ENCODE data around the gene ZNF496. TPM values are rescaled to one million over a fixed set of nuclear protein-coding genes. Genes with fewer than 3 reads are reported as not detected.

The ZNF496 gene
- total and polyA plus RNA-seq, 9 of the 15 experiments (the other 6 are each of a cell fraction or from before 2014, with no cell fraction given): 4.3 to 54.0 (median 31.3) TPM

DNA sequence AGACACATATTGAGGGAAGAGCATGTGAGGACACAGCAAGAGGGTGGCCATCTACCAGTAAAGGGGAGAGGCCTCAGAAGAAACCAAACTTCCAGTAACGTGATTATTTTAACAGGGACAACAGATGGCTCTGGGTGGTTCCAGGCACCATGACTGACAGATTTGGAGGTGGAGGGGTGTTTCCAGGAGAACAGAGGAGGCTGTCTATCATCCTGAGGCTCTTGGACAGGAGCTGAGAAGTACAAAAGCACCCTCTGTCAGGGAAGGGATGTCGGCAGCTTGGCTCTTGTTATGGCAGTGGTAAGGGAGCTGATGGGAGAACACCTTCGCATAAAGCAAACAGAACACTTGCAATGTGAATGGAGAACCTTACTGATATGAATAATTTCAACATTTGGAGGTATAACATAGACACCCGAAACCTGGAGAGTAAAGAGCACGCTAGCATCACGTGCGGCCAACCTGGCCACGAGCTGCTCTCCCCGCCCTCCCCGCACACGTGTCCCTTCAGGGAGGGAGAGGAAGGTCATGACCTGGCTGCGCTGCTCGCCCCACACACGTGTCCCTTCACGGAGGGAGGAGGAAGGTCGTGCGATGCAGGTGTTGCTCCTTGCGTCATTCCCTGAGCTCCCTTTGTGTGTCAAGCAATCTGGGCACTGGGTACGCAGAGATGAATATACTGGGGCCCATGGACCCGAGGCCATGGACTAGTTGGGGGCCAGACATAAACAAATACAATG, 46.8 kb upstream of the ZNF496 start:
- POLR2A ChIA-PET: no interaction called here
- no peak for FAIRE-seq
- TF ChIP-seq, protein P1, sequence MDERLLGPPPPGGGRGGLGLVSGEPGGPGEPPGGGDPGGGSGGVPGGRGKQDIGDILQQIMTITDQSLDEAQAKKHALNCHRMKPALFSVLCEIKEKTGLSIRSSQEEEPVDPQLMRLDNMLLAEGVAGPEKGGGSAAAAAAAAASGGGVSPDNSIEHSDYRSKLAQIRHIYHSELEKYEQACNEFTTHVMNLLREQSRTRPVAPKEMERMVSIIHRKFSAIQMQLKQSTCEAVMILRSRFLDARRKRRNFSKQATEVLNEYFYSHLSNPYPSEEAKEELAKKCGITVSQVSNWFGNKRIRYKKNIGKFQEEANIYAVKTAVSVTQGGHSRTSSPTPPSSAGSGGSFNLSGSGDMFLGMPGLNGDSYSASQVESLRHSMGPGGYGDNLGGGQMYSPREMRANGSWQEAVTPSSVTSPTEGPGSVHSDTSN (CRISPR knock-in tag; IDR thresholded peaks at IDR 0.05; ENCODE audit: low read depth): no peak; the same call in 1 of the 2 replicates
- TF ChIP-seq, protein P1 (tag; conservative IDR thresholded peaks at IDR 0.05; ENCODE audit: low read depth): peak; percentile 65; the same call in 1 of the 2 replicates
- TF ChIP-seq, protein P2, sequence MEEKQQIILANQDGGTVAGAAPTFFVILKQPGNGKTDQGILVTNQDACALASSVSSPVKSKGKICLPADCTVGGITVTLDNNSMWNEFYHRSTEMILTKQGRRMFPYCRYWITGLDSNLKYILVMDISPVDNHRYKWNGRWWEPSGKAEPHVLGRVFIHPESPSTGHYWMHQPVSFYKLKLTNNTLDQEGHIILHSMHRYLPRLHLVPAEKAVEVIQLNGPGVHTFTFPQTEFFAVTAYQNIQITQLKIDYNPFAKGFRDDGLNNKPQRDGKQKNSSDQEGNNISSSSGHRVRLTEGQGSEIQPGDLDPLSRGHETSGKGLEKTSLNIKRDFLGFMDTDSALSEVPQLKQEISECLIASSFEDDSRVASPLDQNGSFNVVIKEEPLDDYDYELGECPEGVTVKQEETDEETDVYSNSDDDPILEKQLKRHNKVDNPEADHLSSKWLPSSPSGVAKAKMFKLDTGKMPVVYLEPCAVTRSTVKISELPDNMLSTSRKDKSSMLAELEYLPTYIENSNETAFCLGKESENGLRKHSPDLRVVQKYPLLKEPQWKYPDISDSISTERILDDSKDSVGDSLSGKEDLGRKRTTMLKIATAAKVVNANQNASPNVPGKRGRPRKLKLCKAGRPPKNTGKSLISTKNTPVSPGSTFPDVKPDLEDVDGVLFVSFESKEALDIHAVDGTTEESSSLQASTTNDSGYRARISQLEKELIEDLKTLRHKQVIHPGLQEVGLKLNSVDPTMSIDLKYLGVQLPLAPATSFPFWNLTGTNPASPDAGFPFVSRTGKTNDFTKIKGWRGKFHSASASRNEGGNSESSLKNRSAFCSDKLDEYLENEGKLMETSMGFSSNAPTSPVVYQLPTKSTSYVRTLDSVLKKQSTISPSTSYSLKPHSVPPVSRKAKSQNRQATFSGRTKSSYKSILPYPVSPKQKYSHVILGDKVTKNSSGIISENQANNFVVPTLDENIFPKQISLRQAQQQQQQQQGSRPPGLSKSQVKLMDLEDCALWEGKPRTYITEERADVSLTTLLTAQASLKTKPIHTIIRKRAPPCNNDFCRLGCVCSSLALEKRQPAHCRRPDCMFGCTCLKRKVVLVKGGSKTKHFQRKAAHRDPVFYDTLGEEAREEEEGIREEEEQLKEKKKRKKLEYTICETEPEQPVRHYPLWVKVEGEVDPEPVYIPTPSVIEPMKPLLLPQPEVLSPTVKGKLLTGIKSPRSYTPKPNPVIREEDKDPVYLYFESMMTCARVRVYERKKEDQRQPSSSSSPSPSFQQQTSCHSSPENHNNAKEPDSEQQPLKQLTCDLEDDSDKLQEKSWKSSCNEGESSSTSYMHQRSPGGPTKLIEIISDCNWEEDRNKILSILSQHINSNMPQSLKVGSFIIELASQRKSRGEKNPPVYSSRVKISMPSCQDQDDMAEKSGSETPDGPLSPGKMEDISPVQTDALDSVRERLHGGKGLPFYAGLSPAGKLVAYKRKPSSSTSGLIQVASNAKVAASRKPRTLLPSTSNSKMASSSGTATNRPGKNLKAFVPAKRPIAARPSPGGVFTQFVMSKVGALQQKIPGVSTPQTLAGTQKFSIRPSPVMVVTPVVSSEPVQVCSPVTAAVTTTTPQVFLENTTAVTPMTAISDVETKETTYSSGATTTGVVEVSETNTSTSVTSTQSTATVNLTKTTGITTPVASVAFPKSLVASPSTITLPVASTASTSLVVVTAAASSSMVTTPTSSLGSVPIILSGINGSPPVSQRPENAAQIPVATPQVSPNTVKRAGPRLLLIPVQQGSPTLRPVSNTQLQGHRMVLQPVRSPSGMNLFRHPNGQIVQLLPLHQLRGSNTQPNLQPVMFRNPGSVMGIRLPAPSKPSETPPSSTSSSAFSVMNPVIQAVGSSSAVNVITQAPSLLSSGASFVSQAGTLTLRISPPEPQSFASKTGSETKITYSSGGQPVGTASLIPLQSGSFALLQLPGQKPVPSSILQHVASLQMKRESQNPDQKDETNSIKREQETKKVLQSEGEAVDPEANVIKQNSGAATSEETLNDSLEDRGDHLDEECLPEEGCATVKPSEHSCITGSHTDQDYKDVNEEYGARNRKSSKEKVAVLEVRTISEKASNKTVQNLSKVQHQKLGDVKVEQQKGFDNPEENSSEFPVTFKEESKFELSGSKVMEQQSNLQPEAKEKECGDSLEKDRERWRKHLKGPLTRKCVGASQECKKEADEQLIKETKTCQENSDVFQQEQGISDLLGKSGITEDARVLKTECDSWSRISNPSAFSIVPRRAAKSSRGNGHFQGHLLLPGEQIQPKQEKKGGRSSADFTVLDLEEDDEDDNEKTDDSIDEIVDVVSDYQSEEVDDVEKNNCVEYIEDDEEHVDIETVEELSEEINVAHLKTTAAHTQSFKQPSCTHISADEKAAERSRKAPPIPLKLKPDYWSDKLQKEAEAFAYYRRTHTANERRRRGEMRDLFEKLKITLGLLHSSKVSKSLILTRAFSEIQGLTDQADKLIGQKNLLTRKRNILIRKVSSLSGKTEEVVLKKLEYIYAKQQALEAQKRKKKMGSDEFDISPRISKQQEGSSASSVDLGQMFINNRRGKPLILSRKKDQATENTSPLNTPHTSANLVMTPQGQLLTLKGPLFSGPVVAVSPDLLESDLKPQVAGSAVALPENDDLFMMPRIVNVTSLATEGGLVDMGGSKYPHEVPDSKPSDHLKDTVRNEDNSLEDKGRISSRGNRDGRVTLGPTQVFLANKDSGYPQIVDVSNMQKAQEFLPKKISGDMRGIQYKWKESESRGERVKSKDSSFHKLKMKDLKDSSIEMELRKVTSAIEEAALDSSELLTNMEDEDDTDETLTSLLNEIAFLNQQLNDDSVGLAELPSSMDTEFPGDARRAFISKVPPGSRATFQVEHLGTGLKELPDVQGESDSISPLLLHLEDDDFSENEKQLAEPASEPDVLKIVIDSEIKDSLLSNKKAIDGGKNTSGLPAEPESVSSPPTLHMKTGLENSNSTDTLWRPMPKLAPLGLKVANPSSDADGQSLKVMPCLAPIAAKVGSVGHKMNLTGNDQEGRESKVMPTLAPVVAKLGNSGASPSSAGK (IDR thresholded peaks at IDR 0.05): peak; percentile 58
- TF ChIP-seq NR2C1 (IDR thresholded peaks at IDR 0.05) (0 out of 2 replicates have a peak, but pooled peaks have one; percentile 34), NR2C1 (tag; IDR thresholded peaks at IDR 0.05) (no peak; the same call in 1 of the 2 replicates)

More for the DNA sequence above, 46.8 kb upstream of the ZNF496 start:
- peaks cover 0 to 10% of the 10 kb centered on the region in 2 experiments; a peak in 4 of 5 replicates for H3K4me1 ChIP-seq (replicated peaks in 1 of 2; ENCODE audit: control insufficient read depth in 2 of 2, insufficient read depth in 2 of 2, low read length in 2 of 2)
- no peaks in the 10 kb centered on the region for H3K79me2 ChIP-seq (ENCODE audit: control insufficient read depth, insufficient read depth, low read length)
- no peak overlapping the region for H3K4me2 ChIP-seq (ENCODE audit: insufficient read depth, low read length)
- 0 out of 4 replicates have a peak overlapping the region, but pooled peaks of 1 of the 2 experiments have one; percentile 20 for H3K9ac ChIP-seq (ENCODE audit: insufficient read depth in 1 of 2, low read depth in 2 of 2, low read length in 2 of 2)
- BruUV-seq (replicated peaks): no TSS peak
- H3K4me3 ChIP-seq: no peak overlapping the region
- H3K27me3 ChIP-seq (ENCODE audit: control insufficient read depth in 2 of 2, insufficient read depth in 2 of 2, low read length in 2 of 2): no peaks in the 10 kb centered on the region; a peak in 1 of 5 replicates
- DNase-seq (ENCODE audit: extremely low read depth in 1 of 4, low spot score in 3 of 4) (no peak), ATAC-seq (no peak; the same call in 2 of the 3 replicates)
- 28% methylated on average over 20 of the region's 20 CpGs for WGBS (ENCODE audit: insufficient coverage, low coverage, missing lambda C conversion rate)
- H3K9me1 ChIP-seq (ENCODE audit: control insufficient read depth, insufficient read depth, low read length): no peaks in the 10 kb centered on the region
- H3K9me3 ChIP-seq (replicated peaks; ENCODE audit: control insufficient read depth, insufficient read depth, low read depth, low read length): peaks cover 4% of the 10 kb centered on the region; the same call in 1 of the 2 replicates
- CTCF ChIA-PET (ENCODE audit: low intra/inter-chr PET ratio): no interaction called here
- no peaks in the 10 kb centered on the region for H3K36me3 ChIP-seq (ENCODE audit: control insufficient read depth, insufficient read depth, low read length)
- H3K27ac ChIP-seq (ENCODE audit: extremely low read depth, low read depth, low read length): no peak overlapping the region
- H2AFZ ChIP-seq (ENCODE audit: low read depth, low read length): peak overlapping the region; percentile 44
- intact Hi-C loops (cut with micrococcal nuclease) (loop anchor here (10.0 kb wide), 2 partner anchors 154 to 476 kb away; partner anchors contain the start of gene TRIM58), in situ Hi-C loops (cut with MboI) (no loop called here)
- no peaks in the 10 kb centered on the region for H4K20me1 ChIP-seq (replicated peaks; ENCODE audit: control insufficient read depth, insufficient read depth, low read length)
